ENCODE results near the gene CACNA1B. TPM values are rescaled to one million over a fixed set of nuclear protein-coding genes. Genes with fewer than 3 reads are reported as not detected.
"Not testable (repeated sequence)": the region's sequence is repeated elsewhere in the genome, so short reads cannot be mapped to it uniquely, and the experiment has no call there.

CACNA1B gene
- total RNA-seq, 1 donor from 2014 or later: not detected

GRCh38 chr9:138129318-138129717, 251.7 kb downstream of the CACNA1B start:
- FAIRE-seq: not testable (repeated sequence)

GRCh38 chr9:138132946-138133705, 255.5 kb downstream of the CACNA1B start:
- H3K27me3 ChIP-seq (ENCODE audit: control insufficient read depth, insufficient read depth, low read length); H3K36me3 ChIP-seq (ENCODE audit: control insufficient read depth, insufficient read depth, low read length); FAIRE-seq; H3K4me3 ChIP-seq (ENCODE audit: low read depth, low read length); DNase-seq (ENCODE audit: low read depth): not testable (repeated sequence)

More at GRCh38 chr9:138129318-138129717, 251.7 kb downstream of the CACNA1B start:
- H3K4me3 ChIP-seq (ENCODE audit: low read depth, low read length); H3K27me3 ChIP-seq (ENCODE audit: control insufficient read depth, insufficient read depth, low read length); DNase-seq (ENCODE audit: low read depth); H3K36me3 ChIP-seq (ENCODE audit: control insufficient read depth, insufficient read depth, low read length): not testable (repeated sequence)

DNA sequence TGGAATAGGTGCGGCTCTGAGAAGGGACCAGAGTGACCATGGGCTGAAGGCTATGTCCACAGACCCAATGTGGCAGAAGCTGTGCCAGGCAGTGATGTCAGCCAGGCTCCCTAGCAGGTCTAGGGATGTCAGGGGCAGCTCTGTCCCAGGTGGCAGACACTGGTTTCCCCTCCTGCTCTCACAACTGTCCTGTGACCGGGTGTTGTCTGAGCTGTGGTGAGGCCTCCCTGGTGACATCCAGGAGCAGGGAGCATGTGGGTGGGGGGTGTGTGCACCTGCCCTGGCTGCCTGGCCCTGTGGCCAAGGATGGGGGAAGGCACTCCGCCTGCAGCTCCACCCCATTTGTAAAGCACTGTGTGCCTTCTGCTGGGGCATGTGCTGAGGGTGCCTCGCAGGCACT, 257.0 kb downstream of the CACNA1B start:
- not testable (repeated sequence) for H3K27me3 ChIP-seq (ENCODE audit: control insufficient read depth, insufficient read depth, low read length); DNase-seq (ENCODE audit: low read depth); H3K4me3 ChIP-seq (ENCODE audit: low read depth, low read length); H3K36me3 ChIP-seq (ENCODE audit: control insufficient read depth, insufficient read depth, low read length)
- FAIRE-seq: peak; percentile 93

DNA sequence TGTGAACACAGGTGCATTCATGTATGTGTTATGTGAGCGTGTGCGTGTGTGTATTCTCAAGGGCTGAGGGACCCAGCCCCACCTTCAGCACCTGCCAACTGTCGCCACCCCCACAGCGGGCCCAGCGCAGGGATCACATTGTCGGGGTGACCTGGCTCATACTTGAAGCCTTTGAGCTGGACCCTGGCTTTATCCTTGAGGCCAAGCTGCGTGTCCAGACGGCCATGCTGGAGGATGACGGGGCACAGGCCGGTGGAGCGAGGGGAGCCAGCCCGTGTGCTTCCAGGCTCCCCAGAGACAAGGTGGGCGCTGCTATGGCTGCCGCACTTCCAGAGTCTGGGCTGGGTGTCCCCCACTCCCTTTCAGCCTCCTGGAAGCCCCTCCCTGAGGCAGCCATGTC, 261.5 kb downstream of the CACNA1B start:
- H3K4me3 ChIP-seq (ENCODE audit: low read depth, low read length); H3K36me3 ChIP-seq (ENCODE audit: control insufficient read depth, insufficient read depth, low read length); DNase-seq (ENCODE audit: low read depth); FAIRE-seq; H3K27me3 ChIP-seq (ENCODE audit: control insufficient read depth, insufficient read depth, low read length): not testable (repeated sequence)

- DNase-seq (ENCODE audit: low read depth); H3K27me3 ChIP-seq (ENCODE audit: control insufficient read depth, insufficient read depth, low read length); H3K36me3 ChIP-seq (ENCODE audit: control insufficient read depth, insufficient read depth, low read length); H3K4me3 ChIP-seq (ENCODE audit: low read depth, low read length); FAIRE-seq: not testable (repeated sequence)
Observed at GRCh38 chr9:138140980-138141379, 263.4 kb downstream of the CACNA1B start.

DNA sequence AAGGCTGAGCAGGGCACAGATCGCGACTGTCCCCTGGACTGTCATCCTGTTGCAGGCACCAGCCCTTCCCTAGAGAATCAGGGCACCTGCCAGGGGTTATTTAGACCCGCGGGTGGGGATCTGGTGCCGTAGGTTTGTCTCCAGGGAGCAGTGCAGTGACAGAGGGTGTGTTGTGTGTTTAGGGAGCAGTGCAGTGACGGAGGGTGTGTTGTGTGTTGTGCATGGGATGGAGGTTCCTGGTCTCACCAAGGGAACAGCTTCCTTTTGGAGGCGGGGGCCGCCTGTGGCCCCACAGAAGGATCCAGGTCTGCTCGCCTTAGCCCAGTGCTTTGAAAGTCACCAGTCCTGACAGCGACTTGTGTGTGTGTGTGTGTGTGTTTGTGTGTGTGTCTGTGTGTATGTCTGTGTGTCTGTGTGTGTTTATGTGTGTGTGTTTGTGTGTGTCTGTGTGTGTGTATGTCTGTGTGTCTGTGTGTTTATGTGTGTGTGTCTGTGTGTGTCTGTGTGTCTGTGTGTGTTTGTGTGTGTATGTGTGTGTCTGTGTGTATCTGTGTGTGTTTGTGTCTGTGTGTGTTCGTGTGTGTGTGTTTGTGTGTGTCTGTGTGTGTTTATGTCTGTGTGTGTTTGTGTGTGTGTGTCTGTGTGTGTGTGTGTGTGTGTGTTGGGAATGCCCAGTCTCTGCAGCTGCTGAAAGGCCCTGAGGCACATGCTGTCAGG, 265.1 kb downstream of the CACNA1B start:
- H3K27me3 ChIP-seq (ENCODE audit: control insufficient read depth, insufficient read depth, low read length); H3K4me3 ChIP-seq (ENCODE audit: low read depth, low read length); FAIRE-seq; H3K36me3 ChIP-seq (ENCODE audit: control insufficient read depth, insufficient read depth, low read length); DNase-seq (ENCODE audit: low read depth): not testable (repeated sequence)

DNA sequence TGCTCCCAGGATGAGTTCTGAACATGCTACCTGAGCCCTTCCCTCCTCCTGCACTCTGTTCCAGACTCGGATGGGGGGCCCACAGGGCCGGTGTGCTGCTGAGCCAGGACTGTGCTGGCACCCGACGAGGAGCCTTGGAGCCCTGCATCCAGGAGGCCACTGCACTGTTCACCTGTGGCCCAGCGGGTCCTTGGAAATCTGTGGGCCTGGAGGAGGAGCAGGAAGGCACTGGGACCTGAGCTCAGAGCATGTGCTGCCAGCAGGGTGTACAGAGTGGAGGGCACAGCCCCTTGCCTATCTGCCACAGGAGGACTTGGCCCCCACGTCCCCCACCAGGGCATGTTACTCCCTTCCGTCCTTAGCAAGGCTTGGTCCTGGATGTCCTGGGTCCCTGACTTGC, 265.9 kb downstream of the CACNA1B start:
- H3K27me3 ChIP-seq (ENCODE audit: control insufficient read depth, insufficient read depth, low read length); FAIRE-seq; H3K36me3 ChIP-seq (ENCODE audit: control insufficient read depth, insufficient read depth, low read length); DNase-seq (ENCODE audit: low read depth); H3K4me3 ChIP-seq (ENCODE audit: low read depth, low read length): not testable (repeated sequence)

DNA sequence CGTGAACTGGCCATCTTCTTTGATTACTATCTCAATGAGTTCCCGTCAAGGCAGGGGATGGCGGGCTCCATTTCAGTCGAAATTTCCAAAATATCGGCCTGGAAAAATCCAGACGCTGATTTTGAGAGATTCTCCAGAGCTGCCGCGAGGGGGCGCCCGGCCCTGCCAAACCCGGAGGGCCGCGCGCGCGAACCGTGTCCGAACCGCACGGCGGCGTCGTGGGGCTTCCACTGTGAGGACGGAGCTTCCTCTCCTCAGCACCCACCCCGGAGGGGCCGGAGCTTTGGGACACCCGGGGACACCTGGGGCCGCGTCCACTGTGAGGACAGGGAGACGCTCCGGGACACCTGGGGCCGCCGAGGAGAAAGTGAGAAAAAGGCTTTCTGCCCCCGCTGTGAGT, 270.0 kb downstream of the CACNA1B start:
- not testable (repeated sequence) for FAIRE-seq; H3K27me3 ChIP-seq (ENCODE audit: control insufficient read depth, insufficient read depth, low read length); H3K4me3 ChIP-seq (ENCODE audit: low read depth, low read length); DNase-seq (ENCODE audit: low read depth); H3K36me3 ChIP-seq (ENCODE audit: control insufficient read depth, insufficient read depth, low read length)
- peak; percentile 25 for TF ChIP-seq CTCF (IDR thresholded peaks at IDR 0.05; ENCODE audit: insufficient read depth, low read length, severe bottlenecking)

- H3K4me3 ChIP-seq (ENCODE audit: low read depth, low read length): peak overlapping the region; percentile 46
- DNase-seq (ENCODE audit: low read depth): peak; percentile 18
- H3K27me3 ChIP-seq (ENCODE audit: control insufficient read depth, insufficient read depth, low read length); FAIRE-seq; H3K36me3 ChIP-seq (ENCODE audit: control insufficient read depth, insufficient read depth, low read length): not testable (repeated sequence)
Observed at GRCh38 chr9:138149672-138150656, 272.4 kb downstream of the CACNA1B start.

DNA sequence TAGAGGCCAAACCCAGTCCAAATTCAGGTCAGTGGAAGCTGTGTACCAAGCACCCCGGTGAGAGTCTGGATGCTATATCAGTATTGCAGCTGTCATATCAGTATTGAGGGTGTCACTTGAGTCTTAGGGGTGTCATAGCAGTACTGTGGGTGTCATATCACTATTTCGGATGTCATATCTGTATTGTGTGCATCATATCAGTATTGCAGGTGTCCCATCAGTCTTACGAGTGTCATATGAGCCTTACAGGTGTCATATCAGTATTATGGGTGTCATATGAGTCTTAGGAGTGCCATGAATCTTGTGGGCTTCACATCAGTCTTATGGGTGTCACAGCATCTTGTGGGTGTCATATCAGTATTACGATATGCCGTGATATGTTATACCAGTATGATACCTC, 278.2 kb downstream of the CACNA1B start:
- H3K4me3 ChIP-seq (ENCODE audit: low read depth, low read length); FAIRE-seq; H3K27me3 ChIP-seq (ENCODE audit: control insufficient read depth, insufficient read depth, low read length); DNase-seq (ENCODE audit: low read depth); H3K36me3 ChIP-seq (ENCODE audit: control insufficient read depth, insufficient read depth, low read length): not testable (repeated sequence)

GRCh38 chr9:138166793-138167192, 289.2 kb downstream of the CACNA1B start:
- not testable (repeated sequence) for DNase-seq (ENCODE audit: low read depth); H3K36me3 ChIP-seq (ENCODE audit: control insufficient read depth, insufficient read depth, low read length); H3K4me3 ChIP-seq (ENCODE audit: low read depth, low read length); FAIRE-seq; H3K27me3 ChIP-seq (ENCODE audit: control insufficient read depth, insufficient read depth, low read length)

All from bronchial epithelial cell (primary cell).